Left renal pelvis (tissue), 4 donors: ENCODE measurements around the gene OR13F1. TPM values are rescaled to one million over a fixed set of nuclear protein-coding genes. Genes with fewer than 3 reads are reported as not detected.
"Not testable (repeated sequence)": the region's sequence is repeated elsewhere in the genome, so short reads cannot be mapped to it uniquely, and the experiment has no call there.

ENCODE experiments used
- DNase-seq, 4 donors: peaks; one replicate each; pipeline ENCODE4 v3.0.0-alpha.2; 2013; ENCODE audit warnings: low read depth in 4 of 4, low spot score in 3 of 4
- polyA plus RNA-seq, 4 donors: library from polyadenylated mRNA; unstranded; fragments of 120-200 nt; gene quantifications; one replicate each; pipeline ENCODE4 v1.2.1, GENCODE V29; 2013; ENCODE audit not compliant: insufficient read length in 4 of 4

OR13F1 gene
- polyA plus RNA-seq, result not detected

DNA sequence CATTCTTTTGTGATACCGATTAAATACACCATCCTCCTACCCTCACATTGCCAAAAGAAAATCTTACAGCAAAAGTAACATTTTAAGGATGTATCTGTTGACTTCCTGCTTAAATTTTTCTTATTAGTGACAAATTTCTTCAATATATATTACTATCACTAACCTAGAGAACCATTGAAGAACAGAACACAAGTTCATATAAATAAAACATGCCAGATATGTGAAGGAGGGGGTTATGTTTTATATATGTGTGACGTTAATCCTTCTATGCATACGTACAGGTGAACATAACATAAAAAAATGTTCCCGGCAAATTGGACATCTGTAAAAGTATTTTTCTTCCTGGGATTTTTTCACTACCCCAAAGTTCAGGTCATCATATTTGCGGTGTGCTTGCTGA lies at the start of gene OR13F1:
OR13F1 (plus strand) TSS at position 301 of the 400 bp plus-strand sequence; CDS start at position 301, 0 bp downstream.
- no peak for DNase-seq

DNA sequence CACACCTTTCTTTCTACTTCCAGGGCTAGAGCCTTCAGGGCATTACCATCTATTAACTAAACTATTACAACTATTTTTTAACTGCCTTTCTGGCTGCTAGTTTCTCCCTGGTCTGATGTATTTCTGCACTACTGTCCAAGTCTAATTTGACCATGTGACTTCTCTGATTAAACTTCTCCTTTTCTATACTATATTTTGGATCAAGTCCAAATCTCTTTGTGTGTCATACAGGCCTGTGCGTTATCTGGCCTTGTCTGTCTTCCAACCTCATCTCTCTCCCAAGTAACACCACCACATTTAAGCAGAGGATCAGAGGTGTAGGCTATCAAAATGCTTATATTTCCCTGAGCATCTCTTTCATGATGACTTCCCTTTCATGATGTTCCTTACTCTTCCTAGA lies 47.2 kb upstream of the OR13F1 start:
- DNase-seq, result no peak

DNA sequence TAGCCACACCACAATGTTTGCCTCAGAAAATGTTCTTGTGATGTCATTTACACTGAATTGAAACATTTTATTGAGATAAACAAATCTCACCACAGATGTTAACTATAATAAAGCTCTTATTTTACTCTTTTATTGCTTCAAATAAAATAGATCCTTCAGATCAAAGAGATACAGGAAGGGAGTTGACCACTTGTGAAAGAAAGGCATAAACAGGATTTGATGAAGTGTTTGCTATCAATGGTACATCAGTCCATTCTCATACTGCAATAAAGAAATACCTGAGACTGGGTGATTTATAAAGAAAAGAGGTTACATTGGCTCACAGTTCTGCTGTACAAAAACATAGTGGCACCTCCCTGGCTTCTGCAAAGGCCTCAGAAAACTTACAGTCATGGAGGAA lies 40.2 kb upstream of the OR13F1 start:
- DNase-seq, result no peak

- DNase-seq, result no peak
These were observed 35.8 kb upstream of the OR13F1 start for GRCh38 chr9:104468261-104468660.

DNA sequence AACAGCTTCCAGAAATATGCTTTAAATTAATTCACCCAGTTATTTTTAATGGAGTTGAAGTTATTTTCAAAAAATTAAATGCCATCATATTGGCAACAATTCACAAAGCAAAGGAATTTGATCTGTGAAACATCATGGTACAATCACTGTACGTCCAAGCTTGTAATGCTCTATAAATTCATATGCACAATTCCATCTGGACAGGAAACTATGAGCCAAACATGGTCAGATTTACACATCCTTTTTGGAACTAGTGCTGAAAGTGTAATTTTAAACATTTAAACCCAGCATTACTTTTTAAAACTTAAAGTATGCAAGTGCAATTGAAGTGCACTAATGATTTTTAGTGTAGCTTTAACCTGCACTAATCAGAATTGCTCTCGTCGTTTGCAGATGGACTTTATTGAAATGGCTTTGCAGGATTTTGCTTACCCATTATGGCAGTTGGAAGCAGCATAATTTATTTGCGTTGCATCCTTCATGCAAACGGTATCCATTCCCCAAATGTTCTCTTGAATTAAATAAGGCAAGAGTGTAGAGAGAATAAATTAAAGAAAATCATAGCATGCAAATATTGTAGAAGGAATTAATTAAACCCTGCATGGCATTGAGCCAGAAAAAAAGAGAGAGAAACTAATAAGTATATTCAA lies 21.0 kb upstream of the OR13F1 start:
- no peak for DNase-seq

DNA sequence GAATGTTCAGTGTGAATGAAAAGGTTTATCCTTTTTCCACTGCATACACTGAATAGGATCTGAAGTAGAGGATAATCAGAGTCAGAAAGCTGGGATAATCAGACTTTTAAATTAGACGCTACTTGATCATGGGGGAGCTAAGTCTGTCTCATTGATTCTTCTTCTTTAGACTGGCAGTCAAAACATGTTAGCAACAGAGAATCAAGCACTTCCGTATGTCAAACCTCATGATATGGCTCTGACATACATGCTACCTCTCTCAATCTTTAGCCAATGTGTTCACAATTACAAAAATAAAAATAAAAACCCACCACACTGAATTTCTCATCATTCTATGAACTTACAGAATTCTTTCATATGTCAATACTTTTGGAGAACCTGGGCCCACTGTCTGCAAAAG lies 19.0 kb upstream of the OR13F1 start:
- no peak for DNase-seq

DNA sequence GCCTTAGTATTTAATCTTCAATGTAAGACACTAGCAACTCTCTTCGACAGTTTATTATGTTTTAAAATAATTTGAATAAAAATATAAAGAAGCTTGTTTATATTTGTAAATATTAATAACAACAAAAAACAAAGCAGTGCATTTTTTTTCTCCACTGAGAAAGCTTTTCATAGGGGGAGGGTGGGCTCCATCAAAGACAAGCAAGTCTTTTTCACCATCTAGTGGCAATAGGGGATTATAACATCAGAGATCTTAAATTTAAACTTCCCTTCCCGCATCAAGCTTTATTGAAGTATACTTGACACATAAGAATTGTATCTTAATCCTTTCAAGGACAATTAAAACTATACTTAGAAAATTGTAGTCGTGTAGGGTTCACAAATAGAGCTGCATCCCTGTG lies 9.3 kb upstream of the OR13F1 start:
- DNase-seq, result no peak

DNA sequence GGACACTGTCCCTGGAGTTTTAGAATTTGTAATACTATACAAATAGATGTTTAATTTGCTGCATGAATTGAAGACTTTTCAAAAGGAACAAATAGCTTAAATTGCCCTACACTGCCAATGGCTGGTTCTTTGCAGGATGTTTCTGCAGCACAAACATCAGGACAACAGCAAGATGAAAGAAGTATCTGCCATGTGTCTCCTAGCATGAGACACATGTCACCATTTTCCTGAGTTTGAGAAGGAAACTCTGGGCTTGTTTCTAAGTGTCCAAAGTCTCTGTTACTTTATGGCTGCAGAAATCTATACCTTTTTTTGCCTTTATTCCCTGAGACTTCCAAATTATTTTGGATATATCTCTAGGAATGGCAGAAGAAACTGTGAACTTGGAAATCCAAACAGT lies 623 bp upstream of the OR13F1 start:
- no peak for DNase-seq

- no peak for DNase-seq
These were observed 2.5 kb downstream of the OR13F1 start for GRCh38 chr9:104506565-104506964.

DNA sequence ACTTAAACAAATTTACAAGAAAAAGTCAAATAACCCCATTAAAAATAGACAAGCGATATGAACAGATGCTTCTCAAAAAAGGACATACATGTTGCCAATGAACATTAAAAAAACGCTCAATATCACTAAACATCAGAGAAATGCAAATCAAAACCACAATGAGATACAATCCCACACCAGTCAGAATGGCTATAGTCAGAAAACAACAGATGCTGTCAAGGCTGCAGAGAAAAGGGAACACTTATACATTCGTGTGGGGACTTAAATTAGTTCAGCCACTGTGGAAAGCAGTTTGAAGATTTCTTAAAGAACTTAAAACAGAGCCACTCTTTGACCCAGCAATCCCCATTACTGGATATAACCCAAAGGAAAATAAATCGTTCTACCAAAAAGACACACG lies 10.8 kb downstream of the OR13F1 start:
- DNase-seq, result no peak

DNA sequence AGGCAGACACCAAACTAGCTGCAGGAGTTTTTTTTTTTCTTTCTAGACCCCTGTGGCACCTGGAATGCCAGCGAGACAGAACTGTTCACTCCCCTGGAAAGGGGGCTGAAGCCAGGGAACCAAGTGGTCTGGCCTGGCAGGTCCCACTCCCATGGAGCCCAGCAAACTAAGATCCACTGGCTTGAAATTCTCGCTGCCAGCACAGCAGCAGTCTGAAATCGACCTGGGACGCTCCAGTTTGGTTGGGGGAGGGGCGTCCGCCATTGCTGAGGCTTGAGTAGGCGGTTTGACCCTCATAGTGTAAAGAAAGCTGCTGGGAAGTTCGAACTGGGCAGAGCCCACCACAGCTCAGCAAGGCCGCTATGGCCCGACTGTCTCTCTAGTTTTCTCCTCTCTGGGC lies 16.2 kb downstream of the OR13F1 start:
- not testable (repeated sequence) for DNase-seq

DNA sequence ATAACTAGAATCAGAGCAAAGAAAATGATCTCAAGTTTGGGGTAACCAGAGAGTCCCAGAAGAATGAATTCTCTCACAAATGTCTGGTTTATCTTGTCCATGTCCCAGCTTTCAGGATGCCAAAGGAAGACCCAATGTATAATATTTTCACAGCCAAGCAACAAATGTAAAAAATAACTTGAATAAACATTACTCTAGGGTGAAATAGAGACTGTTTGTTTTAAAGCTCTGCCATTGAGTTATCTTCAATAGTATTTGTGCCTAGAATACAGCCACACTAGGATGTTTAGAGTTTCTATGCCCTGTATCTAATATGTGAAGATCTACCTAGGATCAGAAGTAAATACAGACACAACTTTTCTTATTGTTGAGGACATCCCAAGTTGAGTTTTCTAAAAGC lies 23.0 kb downstream of the OR13F1 start, which contains the start of gene OR13C4:
OR13C4 (minus strand) TSS at position 101 of the 400 bp plus-strand sequence; CDS start at position 101, 0 bp downstream.
- DNase-seq, result no peak

DNA sequence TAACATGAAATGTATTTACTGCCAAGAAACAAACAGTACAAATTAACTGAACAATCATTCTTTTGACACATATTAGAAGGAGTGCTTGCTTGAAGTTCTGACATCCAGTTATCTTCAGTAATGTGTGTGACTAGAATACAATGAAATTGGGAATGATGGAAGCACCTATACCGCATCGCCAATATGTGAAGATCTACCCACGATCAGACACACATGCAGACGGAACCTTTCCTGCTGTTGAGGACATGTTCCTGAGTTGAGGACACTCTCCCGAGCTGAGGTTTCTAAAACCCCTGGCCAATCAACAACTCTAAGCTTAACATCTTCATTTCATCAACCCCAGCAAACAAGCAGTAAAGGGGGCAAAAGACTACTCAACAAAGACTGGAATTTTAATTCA lies 32.7 kb downstream of the OR13F1 start, which contains the start of gene OR13C3:
OR13C3 (minus strand) TSS at position 101 of the 400 bp plus-strand sequence. CDS start 133 bp downstream, outside the sequence.
- DNase-seq, result no peak

GRCh38 chr9:104539275-104539674 lies 35.2 kb downstream of the OR13F1 start:
- no peak for DNase-seq

DNA sequence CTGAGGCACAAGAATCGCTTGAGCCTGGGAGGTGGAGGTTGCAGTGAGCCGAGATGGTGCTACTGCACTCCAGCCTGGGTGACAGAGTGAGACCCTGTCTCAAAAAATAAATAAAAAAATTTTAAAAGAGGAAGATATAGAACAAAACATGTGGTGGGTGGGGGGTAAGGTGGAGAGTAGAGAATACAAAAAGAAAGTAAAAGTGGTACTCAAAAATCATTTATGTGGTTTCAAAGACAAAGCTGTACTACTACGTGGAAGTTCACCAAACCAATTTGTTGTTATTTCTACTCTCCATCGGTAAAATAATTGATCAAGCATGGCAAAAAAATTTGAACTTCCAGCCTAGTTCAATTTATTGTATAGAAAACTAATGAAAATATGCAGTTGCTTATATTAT lies 40.6 kb downstream of the OR13F1 start:
- DNase-seq, result no peak

- no peak for DNase-seq
These were observed 49.2 kb downstream of the OR13F1 start for GRCh38 chr9:104553261-104553660.

Other genes starting within 250 kb of the OR13F1 start
- not detected for gene OR13C4, start 22.9 kb downstream of the OR13F1 start, polyA plus RNA-seq
- gene OR13C3, start 32.6 kb downstream of the OR13F1 start, polyA plus RNA-seq, result not detected
- not detected for gene OR13C8, start 64.9 kb downstream of the OR13F1 start, polyA plus RNA-seq
- gene OR13C5, start 95.2 kb downstream of the OR13F1 start, polyA plus RNA-seq, result not detected
- gene OR13C2, start 101.4 kb downstream of the OR13F1 start, polyA plus RNA-seq, result under 1 TPM in 2 of 4 donors, not detected in 2; 0.14 to 0.38 TPM
- not detected for gene OR13C9, start 113.9 kb downstream of the OR13F1 start, polyA plus RNA-seq
- gene OR13D1, start 190.3 kb downstream of the OR13F1 start, polyA plus RNA-seq, result not detected
- 10 to 100 TPM; 40.0 to 68.3 (median 50.7) TPM for gene NIPSNAP3A, start 243.4 kb downstream of the OR13F1 start, polyA plus RNA-seq